ENCODE data around the gene KCNJ3.

Gene KCNJ3

GRCh38 chr2:154696810-154697417, 1.6 kb upstream of the KCNJ3 start:
- Histone ChIP-seq H3K36me3 (ENCODE audit: control insufficient read depth in 2 of 2, insufficient read depth in 1 of 2, low read length in 2 of 2) (no peaks in the 10 kb centered on the region), H3K9me3 (ENCODE audit: control insufficient read depth, insufficient read depth, low read depth, low read length) (no peaks in the 10 kb centered on the region), H3K27ac (ENCODE audit: extremely low read depth, low read depth, low read length) (no peak overlapping the region; the same call in 1 of the 2 replicates), H3K4me3 (ENCODE audit: low read depth, low read length) (peak overlapping the region; percentile 63), H3K4me1 (ENCODE audit: control insufficient read depth, insufficient read depth, low read length) (no peaks in the 10 kb centered on the region)
- CTCF ChIA-PET = interaction anchor here (2.2 kb wide), 1 partner anchor 73 kb away, joined by 7 read pairs; no protein-coding TSS in a partner anchor
- POLR2A ChIA-PET = no interaction called here
- TF ChIP-seq ZNF350 (tag by site-specific recombination; IDR thresholded peaks at IDR 0.05) = no peak
- no peak for TF ChIP-seq ZNF624 (tag by site-specific recombination; IDR thresholded peaks at IDR 0.05)
- no peak for TF ChIP-seq ZNF266 (tag by site-specific recombination; IDR thresholded peaks at IDR 0.05; ENCODE audit: low read depth)
- no peak for TF ChIP-seq ZNF335 (tag by site-specific recombination; conservative IDR thresholded peaks at IDR 0.05)
- TF ChIP-seq PRDM2 (tag by site-specific recombination; IDR thresholded peaks at IDR 0.05; ENCODE audit: borderline replicate concordance) = no peak
- TF ChIP-seq ZNF843 (tag by site-specific recombination; IDR thresholded peaks at IDR 0.05) = no peak
- no peak for TF ChIP-seq ZBTB10 (tag by site-specific recombination; IDR thresholded peaks at IDR 0.05)

GRCh38 chr2:154697418-154698252, 860 bp upstream of the KCNJ3 start:
- H3K4me1 ChIP-seq (ENCODE audit: control insufficient read depth, insufficient read depth, low read length) = no peaks in the 10 kb centered on the region
- H3K36me3 ChIP-seq (ENCODE audit: control insufficient read depth in 2 of 2, insufficient read depth in 1 of 2, low read length in 2 of 2) = no peaks in the 10 kb centered on the region
- CTCF ChIA-PET = interaction anchor here (0.7 kb wide), 1 partner anchor 623 kb away, joined by 3 read pairs; no protein-coding TSS in a partner anchor
- peak overlapping the region; percentile 51; the same call in 1 of the 2 replicates for H3K27ac ChIP-seq (ENCODE audit: extremely low read depth, low read depth, low read length)
- H3K4me3 ChIP-seq (ENCODE audit: low read depth, low read length) = peak overlapping the region; percentile 63
- POLR2A ChIA-PET = no interaction called here
- no peaks in the 10 kb centered on the region for H3K9me3 ChIP-seq (ENCODE audit: control insufficient read depth, insufficient read depth, low read depth, low read length)
- TF ChIP-seq ZNF157 (tag by site-specific recombination; IDR thresholded peaks at IDR 0.05) (no peak), ELK4 (IDR thresholded peaks at IDR 0.05; ENCODE audit: borderline replicate concordance, low read depth, low read length) (no peak), CTCF (tag by site-specific recombination; IDR thresholded peaks at IDR 0.05) (0 out of 2 replicates have a peak, but pooled peaks have one; percentile 15), PATZ1 (tag by site-specific recombination; IDR thresholded peaks at IDR 0.05) (no peak), GLI4 (tag by site-specific recombination; IDR thresholded peaks at IDR 0.05) (no peak), ZNF704 (tag by site-specific recombination; IDR thresholded peaks at IDR 0.05) (no peak), ZNF362 (tag by site-specific recombination; IDR thresholded peaks at IDR 0.05) (no peak), ZNF335 (tag by site-specific recombination; conservative IDR thresholded peaks at IDR 0.05) (0 out of 2 replicates have a peak, but pooled peaks have one; percentile 35), ZNF843 (tag by site-specific recombination; IDR thresholded peaks at IDR 0.05) (no peak), KLF16 (tag by site-specific recombination; IDR thresholded peaks at IDR 0.05) (no peak)

Data from HEK293 (cell line).